Ishikawa (cell line): Measurements from ENCODE around the gene TBKBP1.

ENCODE experiments used
- CEBPB ChIP-seq: IDR thresholded peaks from 2 replicates; pipeline ENCODE4 v1.6.1; 2012
- CREB1 ChIP-seq: IDR thresholded peaks from 2 replicates; pipeline ENCODE4 v1.6.1; 2012; ENCODE audit warnings: low read depth
- EGR1 ChIP-seq: IDR thresholded peaks from 2 replicates; pipeline ENCODE4 v1.6.1; 2012
- EP300 ChIP-seq: IDR thresholded peaks from 2 replicates; pipeline ENCODE4 v1.6.1; 2012; ENCODE audit warnings: borderline replicate concordance
- FOXM1 ChIP-seq: IDR thresholded peaks from 2 replicates; pipeline ENCODE4 v1.6.1; 2012; ENCODE audit warnings: low read depth, borderline replicate concordance
- NFIC ChIP-seq: IDR thresholded peaks from 2 replicates; pipeline ENCODE4 v1.6.1; 2012
- RAD21 ChIP-seq: IDR thresholded peaks from 2 replicates; pipeline ENCODE4 v1.6.1; 2012; ENCODE audit warnings: low read depth
- TAF1 ChIP-seq: IDR thresholded peaks from 2 replicates; pipeline ENCODE4 v1.6.1; 2012; ENCODE audit warnings: low read depth, mild to moderate bottlenecking
- TCF12 ChIP-seq: IDR thresholded peaks from 2 replicates; pipeline ENCODE4 v1.6.1; 2012; ENCODE audit warnings: low read depth
- TEAD4 ChIP-seq: IDR thresholded peaks from 2 replicates; pipeline ENCODE4 v1.6.1; 2012
- YY1 ChIP-seq: IDR thresholded peaks from 2 replicates; pipeline ENCODE4 v1.6.1; 2012; ENCODE audit warnings: low read depth
- ZBTB7A ChIP-seq: IDR thresholded peaks from 2 replicates; pipeline ENCODE4 v1.6.1; 2012; ENCODE audit warnings: low read depth
- TF ChIP-seq, protein P1 (sequence below): IDR thresholded peaks from 2 replicates; pipeline ENCODE4 v1.6.1; 2012
- TF ChIP-seq, protein P2 (sequence below): IDR thresholded peaks from 2 replicates; pipeline ENCODE4 v1.6.1; 2012; ENCODE audit warnings: low read depth, mild to moderate bottlenecking
- TF ChIP-seq, protein P3 (sequence below): IDR thresholded peaks from 2 replicates; pipeline ENCODE4 v1.6.1; 2012

The TBKBP1 gene

DNA sequence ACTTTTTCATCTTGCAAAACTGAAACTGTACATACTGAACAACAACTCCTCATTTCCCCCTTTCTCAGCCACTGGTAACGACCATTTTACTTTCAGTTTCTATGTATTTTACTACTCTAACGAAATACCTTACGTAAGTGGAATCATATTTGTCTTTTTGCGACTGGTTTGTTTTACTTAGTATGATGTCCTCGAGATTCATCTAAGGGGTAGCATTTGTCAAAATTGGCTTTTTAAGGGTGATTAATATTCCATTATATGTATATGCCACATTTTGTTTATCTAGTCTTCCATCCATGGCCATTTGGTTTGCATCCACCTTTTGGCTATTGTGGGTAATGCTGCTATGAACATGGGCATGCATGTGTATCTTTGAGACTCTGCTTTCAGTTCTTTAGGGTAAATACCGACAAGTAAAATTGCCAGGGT, 33.9 kb upstream of the TBKBP1 start:
- TF ChIP-seq ZBTB7A (no peak), YY1 (no peak), TAF1 (no peak), TEAD4 (no peak), EP300 (no peak), CEBPB (no peak), TCF12 (no peak)
- TF ChIP-seq, protein P1, sequence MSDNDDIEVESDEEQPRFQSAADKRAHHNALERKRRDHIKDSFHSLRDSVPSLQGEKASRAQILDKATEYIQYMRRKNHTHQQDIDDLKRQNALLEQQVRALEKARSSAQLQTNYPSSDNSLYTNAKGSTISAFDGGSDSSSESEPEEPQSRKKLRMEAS: no peak

DNA sequence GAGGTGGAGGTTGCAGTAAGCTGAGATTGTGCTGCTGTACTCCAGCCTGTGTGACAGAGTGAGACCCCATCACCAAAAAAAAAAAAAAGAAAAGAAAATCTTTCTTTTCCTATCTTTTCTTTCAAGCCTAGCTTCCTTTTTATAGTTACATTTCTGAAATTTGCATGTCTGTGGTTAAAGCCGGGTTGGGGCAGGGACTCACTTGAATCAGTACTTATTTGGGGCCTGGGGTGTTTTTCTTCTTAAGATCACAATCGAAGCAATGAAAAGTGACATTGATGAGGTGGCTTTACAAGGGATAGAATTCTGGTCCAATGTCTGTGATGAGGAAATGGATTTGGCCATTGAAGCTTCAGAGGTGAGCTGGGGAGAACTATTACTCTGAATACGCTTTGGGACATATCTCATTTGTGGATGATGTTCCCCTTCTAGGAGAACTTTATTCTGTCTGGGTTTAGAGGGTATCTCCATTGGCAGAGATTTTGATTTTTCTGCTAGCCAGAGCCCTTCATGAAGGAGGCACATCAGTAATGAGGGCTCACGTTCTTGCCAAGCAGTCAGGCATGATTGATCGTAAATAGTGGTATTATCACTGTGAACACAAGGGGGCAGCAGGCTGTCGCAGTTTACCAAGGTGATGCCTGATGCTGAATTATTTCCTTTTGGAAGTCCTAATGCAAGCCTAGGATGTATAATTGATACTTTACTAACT, 29.9 kb upstream of the TBKBP1 start:
- TF ChIP-seq, protein P2, sequence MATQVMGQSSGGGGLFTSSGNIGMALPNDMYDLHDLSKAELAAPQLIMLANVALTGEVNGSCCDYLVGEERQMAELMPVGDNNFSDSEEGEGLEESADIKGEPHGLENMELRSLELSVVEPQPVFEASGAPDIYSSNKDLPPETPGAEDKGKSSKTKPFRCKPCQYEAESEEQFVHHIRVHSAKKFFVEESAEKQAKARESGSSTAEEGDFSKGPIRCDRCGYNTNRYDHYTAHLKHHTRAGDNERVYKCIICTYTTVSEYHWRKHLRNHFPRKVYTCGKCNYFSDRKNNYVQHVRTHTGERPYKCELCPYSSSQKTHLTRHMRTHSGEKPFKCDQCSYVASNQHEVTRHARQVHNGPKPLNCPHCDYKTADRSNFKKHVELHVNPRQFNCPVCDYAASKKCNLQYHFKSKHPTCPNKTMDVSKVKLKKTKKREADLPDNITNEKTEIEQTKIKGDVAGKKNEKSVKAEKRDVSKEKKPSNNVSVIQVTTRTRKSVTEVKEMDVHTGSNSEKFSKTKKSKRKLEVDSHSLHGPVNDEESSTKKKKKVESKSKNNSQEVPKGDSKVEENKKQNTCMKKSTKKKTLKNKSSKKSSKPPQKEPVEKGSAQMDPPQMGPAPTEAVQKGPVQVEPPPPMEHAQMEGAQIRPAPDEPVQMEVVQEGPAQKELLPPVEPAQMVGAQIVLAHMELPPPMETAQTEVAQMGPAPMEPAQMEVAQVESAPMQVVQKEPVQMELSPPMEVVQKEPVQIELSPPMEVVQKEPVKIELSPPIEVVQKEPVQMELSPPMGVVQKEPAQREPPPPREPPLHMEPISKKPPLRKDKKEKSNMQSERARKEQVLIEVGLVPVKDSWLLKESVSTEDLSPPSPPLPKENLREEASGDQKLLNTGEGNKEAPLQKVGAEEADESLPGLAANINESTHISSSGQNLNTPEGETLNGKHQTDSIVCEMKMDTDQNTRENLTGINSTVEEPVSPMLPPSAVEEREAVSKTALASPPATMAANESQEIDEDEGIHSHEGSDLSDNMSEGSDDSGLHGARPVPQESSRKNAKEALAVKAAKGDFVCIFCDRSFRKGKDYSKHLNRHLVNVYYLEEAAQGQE: no peak
- TF ChIP-seq CEBPB (no peak), RAD21 (peak; percentile 25; the same call in 1 of the 2 replicates)

DNA sequence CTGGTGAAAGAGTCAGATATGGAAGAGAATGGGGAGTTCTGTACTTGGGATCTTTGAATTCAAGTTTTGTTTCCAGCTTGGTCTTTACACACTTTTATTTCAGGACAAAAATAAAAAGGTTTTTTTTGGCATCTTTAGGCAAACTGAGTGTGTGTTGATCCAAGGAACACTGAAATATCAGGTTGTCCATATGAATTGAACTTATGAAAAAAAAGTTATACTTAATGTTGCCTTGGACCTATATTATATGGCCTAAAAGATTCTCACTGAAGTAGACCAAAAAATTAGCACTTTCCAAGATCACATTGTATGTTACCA, 29.4 kb upstream of the TBKBP1 start:
- TF ChIP-seq, protein P3, sequence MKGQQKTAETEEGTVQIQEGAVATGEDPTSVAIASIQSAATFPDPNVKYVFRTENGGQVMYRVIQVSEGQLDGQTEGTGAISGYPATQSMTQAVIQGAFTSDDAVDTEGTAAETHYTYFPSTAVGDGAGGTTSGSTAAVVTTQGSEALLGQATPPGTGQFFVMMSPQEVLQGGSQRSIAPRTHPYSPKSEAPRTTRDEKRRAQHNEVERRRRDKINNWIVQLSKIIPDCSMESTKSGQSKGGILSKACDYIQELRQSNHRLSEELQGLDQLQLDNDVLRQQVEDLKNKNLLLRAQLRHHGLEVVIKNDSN: no peak
- TF ChIP-seq TCF12 (no peak), ZBTB7A (no peak), YY1 (no peak), EP300 (no peak), CREB1 (no peak), TEAD4 (no peak), RAD21 (no peak), EGR1 (no peak), NFIC (no peak), FOXM1 (no peak), TAF1 (no peak), CEBPB (no peak)
- TF ChIP-seq, protein P1: no peak
- TF ChIP-seq, protein P2: no peak

DNA sequence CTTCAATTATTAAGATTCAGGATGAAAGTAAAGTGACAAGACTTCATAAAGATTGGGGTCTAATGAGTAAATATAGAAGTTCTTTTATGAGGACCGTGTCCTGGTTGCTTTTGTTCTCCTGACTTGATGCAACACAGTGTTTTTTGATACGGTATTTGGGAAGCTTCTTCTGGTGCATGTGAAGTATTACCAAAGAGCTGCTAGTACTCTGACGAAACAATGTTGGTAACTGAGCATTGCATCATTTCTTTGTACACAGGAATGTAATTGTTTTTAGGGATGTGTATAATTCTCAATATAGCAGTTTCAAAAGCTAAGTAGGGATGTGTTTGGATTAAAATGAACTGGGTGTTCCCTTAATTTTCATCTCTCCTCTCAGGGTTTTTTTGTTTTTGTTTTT, 28.3 kb upstream of the TBKBP1 start:
- TF ChIP-seq CEBPB: no peak
- TF ChIP-seq TEAD4: no peak
- TF ChIP-seq, protein P3: no peak
- TF ChIP-seq NFIC: no peak

DNA sequence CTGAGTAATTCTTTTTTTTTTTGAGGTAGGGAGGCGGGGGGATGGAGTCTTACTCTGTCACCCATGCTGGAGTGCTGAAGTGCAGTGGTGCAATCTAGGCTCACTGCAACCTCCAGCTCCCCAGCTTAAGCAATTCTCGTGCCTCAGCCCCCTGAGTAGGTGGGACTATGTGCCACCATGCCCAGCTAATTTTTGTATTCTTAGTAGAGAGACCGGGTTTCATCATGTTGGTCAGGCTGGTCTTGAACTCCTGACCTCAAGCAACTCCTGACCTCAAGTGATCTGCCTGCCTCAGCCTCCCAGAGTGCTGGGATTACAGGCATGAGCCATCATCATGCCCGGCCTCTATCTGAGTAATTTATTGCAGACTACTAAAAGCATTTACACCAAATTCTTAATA, 24.9 kb upstream of the TBKBP1 start:
- TF ChIP-seq TAF1 (no peak), YY1 (no peak), NFIC (no peak), ZBTB7A (no peak), RAD21 (no peak), CEBPB (no peak), FOXM1 (no peak), CREB1 (no peak), TCF12 (no peak), TEAD4 (no peak), EGR1 (no peak)
- TF ChIP-seq, protein P3: no peak
- TF ChIP-seq, protein P2: no peak
- TF ChIP-seq, protein P1: no peak
